ENCODE data around the gene FAM234B. TPM values are rescaled to one million over a fixed set of nuclear protein-coding genes. Genes with fewer than 3 reads are reported as not detected.
A peak's percentile ranks its signal among the peaks of the same experiment; 100 is the strongest.

FAM234B gene
- total and polyA plus RNA-seq, 2 donors (not counting 1 experiment from before 2014, with no cell fraction given): 2.6 to 8.2 TPM

GRCh38 chr12:13102461-13103195, 58.4 kb downstream of the FAM234B start:
- Mint-ChIP-seq H3K27me3 (no peaks in the 10 kb centered on the region), H3K4me3 (peak overlapping the region; percentile 88), H3K4me1 (peaks cover 56% of the 10 kb centered on the region), H3K9me3 (ENCODE audit: insufficient read depth) (no peaks in the 10 kb centered on the region), H3K27ac (peak overlapping the region; percentile 96)
- Histone ChIP-seq H3K36me3 (replicated peaks in 1 of 2; ENCODE audit: control extremely low read depth in 1 of 2, control insufficient read depth in 1 of 2, extremely low read depth in 1 of 2, insufficient read depth in 2 of 2, low read length in 1 of 2) (no peaks in the 10 kb centered on the region), H3K9me3 (ENCODE audit: control extremely low read depth in 1 of 3, control insufficient read depth in 2 of 3, insufficient read depth in 1 of 3, low read length in 2 of 3) (no peaks in the 10 kb centered on the region), H2AFZ (ENCODE audit: insufficient read depth, low read depth, low read length, poor library complexity, severe bottlenecking) (no peak overlapping the region), H3K4me3 (ENCODE audit: control extremely low read depth in 1 of 5, extremely low read depth in 1 of 5, insufficient read depth in 1 of 5, low read depth in 2 of 5, low read length in 4 of 5) (no peak overlapping the region), H3K4me2 (replicated peaks; ENCODE audit: low read depth, low read length, poor library complexity, severe bottlenecking) (peak overlapping the region; percentile 94), H3K79me2 (ENCODE audit: control insufficient read depth, insufficient read depth, low read length) (no peaks in the 10 kb centered on the region), H3K9ac (ENCODE audit: low read length) (no peak overlapping the region), H3K27me3 (replicated peaks in 1 of 4; ENCODE audit: control extremely low read depth in 1 of 4, control insufficient read depth in 3 of 4, insufficient read depth in 4 of 4, low read length in 3 of 4) (no peaks in the 10 kb centered on the region), H3K4me1 (ENCODE audit: control insufficient read depth in 2 of 2, insufficient read depth in 2 of 2, low read length in 2 of 2) (peaks cover 47 to 56% of the 10 kb centered on the region in 2 donors), H4K20me1 (ENCODE audit: control insufficient read depth, insufficient read depth, low read length, poor library complexity, severe bottlenecking) (no peaks in the 10 kb centered on the region), H3K27ac (ENCODE audit: low read length in 2 of 2) (peak overlapping the region; percentile 97 to 99)
- no peak for TF ChIP-seq EZH2 (IDR thresholded peaks at IDR 0.05; ENCODE audit: borderline replicate concordance, insufficient read depth, low read depth, low read length, poor library complexity, severe bottlenecking)
- TF ChIP-seq CTCF (IDR thresholded peaks at IDR 0.05): no peak
- ATAC-seq (ENCODE audit: low read depth) (no peak), DNase-seq (peak; percentile 28)
- ChIA-PET POLR2A (interaction anchor here (0.8 kb wide), 1 partner anchor 94 kb away, joined by 3 read pairs; the partner anchor contains the start of gene EMP1), CTCF (interaction anchor here (1.0 to 8.7 kb wide), 4 partner anchors 59 to 108 kb away, joined by 3 to 108 read pairs (median 4); partner anchors contain the start of gene FAM234B)
- intact Hi-C loops (cut with micrococcal nuclease): no loop called here
- WGBS (ENCODE audit: insufficient coverage): 57% methylated on average over 4 of the region's 7 CpGs
